ENCODE measurements around the gene AHCY.
"Not testable (repeated sequence)": the region's sequence is repeated elsewhere in the genome, so short reads cannot be mapped to it uniquely, and the experiment has no call there.

Gene AHCY

GRCh38 chr20:34254979-34255378 is 48.2 kb downstream of the AHCY start:
- no peak for DNase-seq (ENCODE audit: low read depth)

GRCh38 chr20:34252431-34253086 is 50.6 kb downstream of the AHCY start:
- not testable (repeated sequence) for DNase-seq (ENCODE audit: low read depth)

GRCh38 chr20:34251619-34252018 is 51.5 kb downstream of the AHCY start:
- no peak for DNase-seq (ENCODE audit: low read depth)

GRCh38 chr20:34250005-34250404 is 53.1 kb downstream of the AHCY start:
- DNase-seq (ENCODE audit: low read depth) = no peak

- DNase-seq (ENCODE audit: low read depth) = no peak
Measured at GRCh38 chr20:34249291-34249690, 53.9 kb downstream of the AHCY start.

- no peak for DNase-seq (ENCODE audit: low read depth)
Measured at GRCh38 chr20:34246126-34246626, 57.0 kb downstream of the AHCY start.

- no peak for DNase-seq (ENCODE audit: low read depth)
Measured at GRCh38 chr20:34243377-34243776, 59.8 kb downstream of the AHCY start.

- DNase-seq (ENCODE audit: low read depth) = no peak
Measured at GRCh38 chr20:34242879-34243278, 60.3 kb downstream of the AHCY start.

GRCh38 chr20:34242015-34242414 is 61.1 kb downstream of the AHCY start:
- not testable (repeated sequence) for DNase-seq (ENCODE audit: low read depth)

- no peak for DNase-seq (ENCODE audit: low read depth)
Measured at GRCh38 chr20:34240693-34241615, 62.2 kb downstream of the AHCY start, which contains the start of gene ASIP. Gene ASIP (plus strand): TSS chr20:34241423. CDS start chr20:34260375, 18,952 bp downstream.

- no peak for DNase-seq (ENCODE audit: low read depth)
Measured at GRCh38 chr20:34240121-34240520, 63.0 kb downstream of the AHCY start.

- no peak for DNase-seq (ENCODE audit: low read depth)
Measured at GRCh38 chr20:34237942-34238341, 65.2 kb downstream of the AHCY start.

GRCh38 chr20:34235875-34236274 is 67.3 kb downstream of the AHCY start:
- DNase-seq (ENCODE audit: low read depth) = no peak

- no peak for DNase-seq (ENCODE audit: low read depth)
Measured at GRCh38 chr20:34233687-34234086, 69.5 kb downstream of the AHCY start.

GRCh38 chr20:34232494-34233087 is 70.6 kb downstream of the AHCY start:
- DNase-seq (ENCODE audit: low read depth) = no peak

- DNase-seq (ENCODE audit: low read depth) = no peak
Measured at GRCh38 chr20:34231634-34232033, 71.5 kb downstream of the AHCY start.
